HepG2 (cell line): ENCODE results near the gene EPS8L3. TPM values are rescaled to one million over a fixed set of nuclear protein-coding genes. Genes with fewer than 3 reads are reported as not detected.

Experiments used
- AHR ChIP-seq: IDR thresholded peaks from 2 replicates; pipeline ENCODE4 v1.6.1; 2018; ENCODE audit warnings: missing genetic modification reagents, missing compliant biosample characterization
- ATAD3A ChIP-seq: sonication (generic); formaldehyde crosslinking; IDR thresholded peaks from 2 replicates; pipeline ENCODE4 v1.4.0; 2020; ENCODE audit warnings: missing genetic modification reagents
- FIP1L1 ChIP-seq: fragments of 200-400 bp; formaldehyde crosslinking; IDR thresholded peaks from 2 replicates; pipeline ENCODE4 v1.6.1; 2018; ENCODE audit warnings: low read depth, mild to moderate bottlenecking, low read length, moderate library complexity, borderline replicate concordance; ENCODE audit not compliant: insufficient read depth
- MYNN ChIP-seq: sonication (generic); formaldehyde crosslinking; IDR thresholded peaks from 2 replicates; pipeline ENCODE4 v1.4.0; 2020; ENCODE audit warnings: mild to moderate bottlenecking, low read depth, missing genetic modification reagents
- PCBP1 ChIP-seq: fragments of 200-400 bp; formaldehyde crosslinking; IDR thresholded peaks from 2 replicates; pipeline ENCODE4 v1.6.1; 2017; ENCODE audit warnings: mild to moderate bottlenecking, low read depth, low read length, borderline replicate concordance
- PRDM15 ChIP-seq: sonication (generic); formaldehyde crosslinking; IDR thresholded peaks from 2 replicates; pipeline ENCODE4 v1.4.0; 2020; ENCODE audit warnings: missing genetic modification reagents
- PREB ChIP-seq: sonication (generic); formaldehyde crosslinking; IDR thresholded peaks from 2 replicates; pipeline ENCODE4 v1.4.0; 2020; ENCODE audit warnings: missing genetic modification reagents
- RAD21 ChIP-seq: fragments of 450-650 bp; formaldehyde crosslinking; IDR thresholded peaks from 2 replicates; pipeline ENCODE4 v1.5.0; 2020; ENCODE audit warnings: mild to moderate bottlenecking
- SNAPC2 ChIP-seq: sonication (generic); formaldehyde crosslinking; IDR thresholded peaks from 2 replicates; pipeline ENCODE4 v1.8.1; 2022; ENCODE audit warnings: mild to moderate bottlenecking, missing genetic modification reagents
- TGIF2 ChIP-seq: IDR thresholded peaks from 2 replicates; pipeline ENCODE4 v1.6.1; 2016; ENCODE audit warnings: control low read depth, missing compliant biosample characterization
- ZFP1 ChIP-seq: IDR thresholded peaks from 2 replicates; pipeline ENCODE4 v1.6.1; 2016
- ZFP91 ChIP-seq: sonication (generic); formaldehyde crosslinking; IDR thresholded peaks from 2 replicates; pipeline ENCODE4 v1.9.0; 2022; ENCODE audit warnings: missing genetic modification reagents, mild to moderate bottlenecking, borderline replicate concordance
- ZGPAT ChIP-seq: IDR thresholded peaks from 2 replicates; pipeline ENCODE4 v1.6.1; 2016; ENCODE audit warnings: mild to moderate bottlenecking
- ZNF101 ChIP-seq: sonication (generic); formaldehyde crosslinking; IDR thresholded peaks from 2 replicates; pipeline ENCODE4 v1.4.0; 2020; ENCODE audit warnings: mild to moderate bottlenecking, low read depth, missing genetic modification reagents, borderline replicate concordance
- ZNF557 ChIP-seq: sonication (generic); formaldehyde crosslinking; IDR thresholded peaks from 2 replicates; pipeline ENCODE4 v1.4.0; 2020; ENCODE audit warnings: missing genetic modification reagents
- ZNF569 ChIP-seq: sonication (generic); formaldehyde crosslinking; IDR thresholded peaks from 2 replicates; pipeline ENCODE4 v1.5.0; 2020; ENCODE audit warnings: mild to moderate bottlenecking, missing genetic modification reagents, moderate library complexity, borderline replicate concordance
- ZNF572 ChIP-seq: sonication (generic); formaldehyde crosslinking; IDR thresholded peaks from 2 replicates; pipeline ENCODE4 v1.5.1; 2020; ENCODE audit warnings: mild to moderate bottlenecking, missing genetic modification reagents
- ZSCAN30 ChIP-seq: sonication (generic); formaldehyde crosslinking; IDR thresholded peaks from 2 replicates; pipeline ENCODE4 v1.5.0; 2020; ENCODE audit warnings: mild to moderate bottlenecking, missing genetic modification reagents
- polyA plus RNA-seq, 8 experiments: library from polyadenylated mRNA; depleted of rRNA in 3 of 8; stranded (reverse) in 7 of 8; unstranded in 1 of 8; fragments of >200 nt; fragmentation: Illumina TruSeq in 4 of 8; extraction: Trizol in 4 of 8; gene quantifications; 2 replicates each; pipeline versions ENCODE4 v1.2.1 to v1.2.3, GENCODE V29; 2011 to 2016; ENCODE audit warnings: low read depth in 4 of 8, missing spikeins in 1 of 8, mixed read lengths in 1 of 8; ENCODE audit not compliant: insufficient read depth in 1 of 8
- total RNA-seq, 5 experiments: library from RNA; depleted of rRNA; stranded (reverse); fragments of >200 nt; fragmentation: Illumina TruSeq; extraction: Trizol; gene quantifications; 2 replicates each; pipeline ENCODE4 v1.2.3, GENCODE V29; 2016; ENCODE audit warnings: low read depth in 1 of 5

EPS8L3 gene
- total and polyA plus RNA-seq, 2 of the 13 experiments (the other 11 are each of a cell fraction or from before 2014, with no cell fraction given), result 18.2 to 106 TPM

- TF ChIP-seq ZFP91 (peak; percentile 87), ATAD3A (CRISPR knock-in tag) (no peak), ZGPAT (peak; percentile 65), SNAPC2 (CRISPR knock-in tag) (peak; percentile 71), PRDM15 (CRISPR knock-in tag) (no peak), ZNF101 (CRISPR knock-in tag) (no peak), AHR (peak; percentile 84), ZSCAN30 (CRISPR knock-in tag) (no peak), ZNF557 (CRISPR knock-in tag) (no peak), ZFP1 (CRISPR knock-in tag) (peak; percentile 79; the same call in 1 of the 2 replicates), ZNF569 (CRISPR knock-in tag) (no peak), MYNN (no peak), ZNF572 (CRISPR knock-in tag) (no peak), PREB (CRISPR knock-in tag) (no peak), TGIF2 (CRISPR knock-in tag) (no peak), PCBP1 (no peak), RAD21 (CRISPR knock-in tag) (no peak), FIP1L1 (no peak)
These were observed at the start of gene EPS8L3 (continued) for GRCh38 chr1:109763646-109764415.
